MM.1S (cell line): Measurements from ENCODE around the gene USP13.

Source experiments
- CTCF ChIP-seq: fragments of 300-600 bp; sonication (generic); IDR thresholded peaks from 2 replicates; pipeline ENCODE4 v1.5.1; 2016; ENCODE audit warnings: antibody characterized with exemption, low read length, mixed read lengths
- EZH2 ChIP-seq: fragments of 300-600 bp; sonication (generic); optimal IDR thresholded peaks from 2 replicates; pipeline ENCODE3; 2017; ENCODE audit warnings: low read depth, mild to moderate bottlenecking, antibody characterized with exemption, low read length, mixed read lengths
- EZH2phosphoT487 ChIP-seq: fragments of 300-600 bp; sonication (generic); IDR thresholded peaks from 2 replicates; pipeline ENCODE4 v1.6.1; 2018; ENCODE audit warnings: antibody characterized with exemption, low read length

DNA sequence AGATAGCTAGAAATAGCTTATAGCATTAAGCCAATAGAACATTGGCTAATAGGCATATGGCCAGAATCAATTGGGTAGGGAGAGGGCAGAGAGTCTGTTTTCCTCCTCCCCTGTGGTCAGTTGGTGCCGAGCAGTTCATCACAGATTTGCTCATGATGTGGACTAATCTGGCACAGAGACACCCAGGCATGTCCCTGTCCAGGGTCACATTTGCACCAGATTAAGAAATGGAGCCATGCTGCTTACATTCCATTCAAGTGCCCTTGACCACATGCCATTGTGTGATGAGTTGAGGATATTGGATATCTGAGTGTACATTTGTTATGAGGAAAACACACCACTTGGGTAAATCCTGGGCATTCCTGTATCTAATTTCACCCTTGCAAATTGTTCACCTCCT is 53.4 kb downstream of the USP13 start:
- TF ChIP-seq CTCF (no peak), EZH2 (no peak), EZH2phosphoT487 (no peak)
